ENCODE results near the gene GPR108.

GRCh38 chr19:6724631-6725492 lies 12.5 kb downstream of the GPR108 start:
- no peak for TF ChIP-seq CTCF (IDR thresholded peaks at IDR 0.05)
- TF ChIP-seq POLR2A (IDR thresholded peaks at IDR 0.05): no peak
- no peak for TF ChIP-seq POLR2AphosphoS5 (IDR thresholded peaks at IDR 0.05)
- no peak for TF ChIP-seq EP300 (IDR thresholded peaks at IDR 0.05)
